Measurements from ENCODE around the gene G6PC1.
"Not testable (repeated sequence)": the region's sequence is repeated elsewhere in the genome, so short reads cannot be mapped to it uniquely, and the experiment has no call there.

Gene G6PC1

DNA sequence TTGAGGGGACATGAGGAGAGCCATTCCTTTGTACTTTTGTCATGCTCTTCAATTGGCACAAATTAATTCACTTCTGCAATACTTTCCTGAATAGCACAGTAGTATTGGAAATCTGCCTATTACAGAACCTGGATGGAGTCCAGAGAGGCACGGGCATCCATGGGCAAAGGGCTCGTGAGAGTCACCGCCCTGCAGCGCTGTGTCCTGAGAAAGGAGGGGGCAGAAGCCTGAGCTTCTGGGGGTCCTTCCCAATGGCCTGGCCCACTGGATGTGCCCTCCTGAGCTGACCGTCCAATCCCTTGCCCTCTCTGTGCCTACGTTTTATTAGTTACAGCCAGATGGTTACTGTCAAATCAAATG, 3.5 kb downstream of the G6PC1 start:
- DNase-seq, result no peak

DNA sequence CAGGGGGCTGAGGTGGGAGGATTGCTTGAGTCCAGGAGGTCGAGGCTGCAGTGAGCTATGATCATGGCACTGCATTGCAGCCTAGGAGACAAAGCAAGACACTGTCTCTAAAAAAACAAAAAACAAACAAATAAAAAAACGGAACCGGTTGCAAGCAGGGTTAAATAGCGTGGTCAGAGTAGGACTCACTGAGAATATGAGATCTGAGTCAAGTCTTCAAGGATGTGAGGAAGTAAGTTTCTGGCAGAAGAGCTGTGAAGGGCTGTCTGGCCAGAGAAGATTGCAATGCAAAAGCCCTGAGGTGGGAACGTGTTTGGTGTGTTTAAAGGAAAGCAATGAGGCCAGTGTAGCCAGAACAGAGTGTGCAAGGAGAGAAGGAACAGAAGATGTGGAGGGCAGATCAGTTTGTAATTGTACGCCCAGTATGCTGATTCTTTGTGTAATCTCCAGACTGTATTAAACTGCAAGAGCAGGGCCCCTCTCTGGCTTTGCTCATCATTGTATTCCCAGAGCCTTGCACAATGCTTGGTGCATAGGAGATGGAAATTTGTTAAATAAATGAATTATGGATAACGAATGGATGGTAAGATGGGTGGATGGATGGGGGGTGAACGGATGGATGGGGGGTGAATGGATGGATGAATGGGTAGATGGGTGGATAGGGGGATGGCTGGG, 6.3 kb downstream of the G6PC1 start:
- DNase-seq, result no peak

DNA sequence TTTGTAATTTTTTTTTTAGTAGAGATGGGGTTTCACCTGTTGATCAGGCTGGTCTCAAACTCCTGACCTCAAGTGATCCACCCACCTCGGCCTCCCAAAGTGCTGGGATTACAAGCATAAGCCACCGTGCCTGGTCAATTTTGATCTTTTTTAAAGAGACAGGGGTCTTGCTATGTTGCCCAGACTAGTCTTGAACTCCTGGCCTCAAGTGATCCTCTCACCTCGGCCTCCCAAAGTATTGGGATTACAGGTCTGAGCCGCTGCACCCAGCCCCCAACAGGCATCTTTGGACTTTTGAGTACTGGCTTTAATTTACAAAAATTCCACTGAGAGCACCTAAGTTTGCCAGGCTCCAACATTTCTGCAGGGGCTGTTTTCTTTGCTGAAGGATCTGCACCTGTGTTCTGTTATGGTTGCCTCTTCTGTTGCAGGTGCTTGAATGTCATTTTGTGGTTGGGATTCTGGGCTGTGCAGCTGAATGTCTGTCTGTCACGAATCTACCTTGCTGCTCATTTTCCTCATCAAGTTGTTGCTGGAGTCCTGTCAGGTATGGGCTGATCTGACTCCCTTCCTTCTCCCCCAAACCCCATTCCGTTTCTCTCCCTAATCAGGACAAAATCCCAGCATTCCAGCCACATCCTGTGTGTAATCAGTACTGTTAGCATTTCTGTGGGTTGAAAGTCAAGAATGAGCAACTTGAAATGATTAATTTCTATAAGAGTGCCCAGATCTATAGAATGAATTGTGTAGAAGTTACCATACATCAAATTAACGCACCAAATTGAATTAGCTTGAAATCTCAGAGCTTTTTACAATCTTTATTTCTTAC, 8.5 kb downstream of the G6PC1 start:
- peak; percentile 72 for DNase-seq

DNA sequence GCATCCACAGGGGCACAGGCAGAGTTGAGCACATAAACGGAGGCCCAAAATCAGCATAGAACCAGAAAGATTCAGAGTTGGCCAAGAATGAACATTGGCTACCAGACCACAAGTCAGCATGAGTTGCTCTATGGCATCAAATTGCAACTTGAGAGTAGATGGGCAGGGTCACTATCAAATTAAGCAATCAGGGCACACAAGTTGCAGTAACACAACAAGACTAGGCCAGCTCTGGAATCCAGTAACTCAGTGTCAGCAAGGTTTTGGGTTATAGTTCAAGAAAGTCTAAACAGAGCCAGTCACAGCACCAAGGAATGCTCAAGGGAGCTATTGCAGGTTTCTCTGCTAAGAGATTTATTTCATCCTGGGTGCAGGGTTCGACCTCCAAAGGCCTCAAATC, 12.9 kb downstream of the G6PC1 start:
- DNase-seq, result no peak

DNA sequence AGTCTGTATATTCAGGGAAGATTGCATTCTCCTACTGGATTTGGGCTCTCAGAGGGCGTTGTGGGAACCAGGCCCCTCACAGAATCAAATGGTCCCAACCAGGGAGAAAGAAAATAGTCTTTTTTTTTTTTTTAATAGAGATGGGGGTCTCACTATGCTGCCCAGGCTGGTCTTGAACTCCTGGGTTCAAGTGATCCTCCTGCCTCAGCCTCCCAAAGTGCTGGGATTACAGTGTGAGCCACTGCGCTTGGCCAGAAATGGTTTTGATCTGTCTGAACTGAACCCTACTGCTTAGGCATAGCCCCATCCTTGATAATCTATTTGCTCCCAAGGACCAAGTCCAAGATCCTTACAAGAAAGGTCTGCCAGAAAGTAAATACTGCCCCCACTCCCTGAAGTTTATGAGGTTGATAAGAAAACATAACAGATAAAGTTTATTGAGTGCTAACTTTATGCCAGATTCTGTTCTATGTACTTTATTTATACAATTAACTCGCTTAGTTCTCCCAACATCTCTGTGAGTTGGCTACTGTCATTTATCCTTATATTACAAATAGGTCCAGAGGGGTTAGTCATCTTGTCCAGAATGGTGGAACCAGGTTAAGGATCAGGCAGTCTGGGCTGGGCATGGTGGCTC, 13.5 kb downstream of the G6PC1 start:
- DNase-seq, result no peak

DNA sequence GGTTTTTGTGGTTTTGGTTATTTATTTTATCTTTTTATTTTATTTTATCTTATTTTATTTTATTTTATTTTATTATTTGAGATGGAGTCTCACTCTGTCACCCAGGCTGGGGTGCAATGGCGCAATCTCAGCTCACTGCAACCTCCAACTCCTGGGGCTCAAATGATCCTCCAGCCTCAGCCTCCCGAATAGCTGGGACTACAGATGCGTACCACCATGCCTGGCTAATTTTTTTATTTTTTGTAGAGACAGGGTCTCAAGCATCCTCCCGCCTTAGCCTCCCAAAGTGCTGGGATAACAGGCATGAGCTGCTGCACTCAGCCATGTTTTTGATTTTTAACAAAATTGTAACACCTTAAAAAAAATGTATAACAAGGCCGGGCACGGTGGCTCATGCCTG, 14.7 kb downstream of the G6PC1 start:
- DNase-seq, result not testable (repeated sequence)

DNA sequence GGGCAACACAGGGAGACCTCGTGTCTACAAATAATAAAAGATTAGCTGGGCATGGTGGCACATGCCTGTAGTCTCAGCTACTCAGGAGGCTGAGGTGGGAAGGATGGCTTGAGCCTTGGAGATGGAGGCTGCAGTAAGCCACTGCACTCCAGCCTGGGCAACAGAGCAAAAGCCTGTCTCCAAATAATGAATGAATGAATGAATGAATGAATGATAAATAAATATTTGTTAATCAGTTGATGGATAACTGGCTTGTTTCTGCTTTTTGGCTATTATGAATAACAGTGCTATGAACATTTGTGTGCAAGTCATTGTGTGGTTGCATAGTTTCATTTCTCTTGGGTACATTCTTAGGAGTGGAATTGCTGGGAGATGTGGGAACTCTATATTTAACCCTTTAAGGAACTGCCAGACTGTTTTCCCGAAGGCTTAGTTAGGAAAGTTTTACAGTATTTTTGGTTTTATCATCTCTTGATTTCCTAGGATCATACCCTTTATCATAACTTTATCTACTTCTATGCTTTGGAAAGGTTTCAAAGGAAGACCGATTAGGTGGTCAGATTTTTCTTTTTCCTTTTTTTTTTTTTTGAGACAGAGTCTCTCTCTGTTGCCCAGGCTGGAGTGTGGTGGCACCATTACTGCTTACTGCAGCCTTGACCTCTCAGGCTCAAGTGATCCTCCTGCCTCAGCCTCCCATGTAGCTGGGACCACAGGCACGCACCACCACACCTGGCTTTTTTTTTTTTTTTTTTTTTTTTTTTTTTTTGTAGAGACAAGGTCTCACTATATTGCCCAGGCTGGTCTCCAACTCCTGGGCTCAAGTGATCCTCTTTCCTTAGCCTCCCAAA, 16.0 kb downstream of the G6PC1 start:
- DNase-seq, result not testable (repeated sequence)

DNA sequence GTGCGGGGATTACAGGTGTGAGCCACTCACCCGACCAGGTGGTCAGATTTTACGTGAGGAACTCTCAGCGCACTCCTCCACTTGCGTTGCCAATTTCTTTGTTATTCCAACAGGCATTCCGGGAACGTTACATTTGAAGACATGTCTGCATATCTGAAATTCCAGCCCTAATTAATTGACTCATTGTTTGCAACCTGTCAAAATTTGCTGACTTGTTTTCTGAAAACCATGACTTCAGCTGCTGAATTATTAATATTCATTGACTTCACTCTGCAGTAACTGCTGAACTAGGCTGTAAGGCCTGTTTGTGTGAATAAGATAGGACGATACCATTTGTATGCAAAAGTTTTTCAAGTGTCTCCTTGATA, 16.6 kb downstream of the G6PC1 start:
- no peak for DNase-seq

DNA sequence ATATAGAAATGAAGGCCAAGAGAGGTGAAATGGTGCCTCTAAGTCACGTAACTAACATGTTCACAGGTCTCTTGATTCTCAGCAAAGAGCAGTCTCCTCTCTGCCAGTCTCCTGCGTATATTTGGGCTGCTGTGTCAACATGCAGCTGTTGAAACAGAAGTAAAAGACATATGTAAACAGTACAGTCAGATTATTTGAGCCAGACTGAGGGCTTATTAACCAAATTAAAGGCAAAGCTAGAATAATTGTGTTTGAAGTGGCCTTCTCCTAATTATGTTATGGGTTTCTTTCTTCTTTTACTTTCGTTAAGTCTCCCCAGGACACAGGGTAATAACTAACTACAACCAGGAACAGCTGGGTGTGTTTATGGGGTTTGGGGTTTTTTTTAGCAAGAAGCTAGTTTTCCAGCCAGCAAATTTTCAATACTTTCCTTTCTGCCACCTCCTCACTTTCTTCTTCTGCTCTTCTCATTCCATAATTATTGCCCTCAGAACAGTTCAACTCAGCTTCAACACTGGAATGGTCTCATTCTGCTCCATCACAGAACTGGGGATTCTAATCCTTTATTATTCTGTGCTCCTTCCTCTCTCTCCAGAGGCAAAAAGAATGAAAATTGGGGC, 18.4 kb downstream of the G6PC1 start:
- DNase-seq, result no peak

DNA sequence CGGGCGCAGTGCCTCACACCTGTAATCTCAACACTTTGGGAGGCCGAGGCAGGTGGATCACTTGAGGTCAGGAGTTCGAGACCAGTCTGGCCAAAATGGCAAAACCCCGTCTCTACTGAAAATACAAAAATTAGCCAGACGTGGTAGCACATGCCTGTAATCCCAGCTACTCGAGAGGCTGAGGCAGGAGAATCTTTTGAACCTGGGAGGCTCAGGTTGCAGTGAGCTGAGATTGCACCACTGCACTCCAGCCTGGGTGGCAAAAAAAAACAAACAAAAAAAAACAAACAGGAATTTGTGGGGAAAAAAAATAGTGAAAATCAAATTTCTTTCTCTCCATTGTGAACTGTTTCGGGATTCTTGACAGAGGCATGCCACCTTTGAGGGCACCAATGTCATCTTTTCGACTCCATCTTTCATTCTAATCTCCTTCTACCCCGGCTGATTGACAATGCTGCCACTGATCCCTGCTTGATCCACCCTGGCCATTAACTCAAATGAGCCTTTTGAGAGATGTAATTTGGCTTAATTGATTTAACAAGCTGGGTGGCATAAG, 19.0 kb downstream of the G6PC1 start:
- not testable (repeated sequence) for DNase-seq

DNA sequence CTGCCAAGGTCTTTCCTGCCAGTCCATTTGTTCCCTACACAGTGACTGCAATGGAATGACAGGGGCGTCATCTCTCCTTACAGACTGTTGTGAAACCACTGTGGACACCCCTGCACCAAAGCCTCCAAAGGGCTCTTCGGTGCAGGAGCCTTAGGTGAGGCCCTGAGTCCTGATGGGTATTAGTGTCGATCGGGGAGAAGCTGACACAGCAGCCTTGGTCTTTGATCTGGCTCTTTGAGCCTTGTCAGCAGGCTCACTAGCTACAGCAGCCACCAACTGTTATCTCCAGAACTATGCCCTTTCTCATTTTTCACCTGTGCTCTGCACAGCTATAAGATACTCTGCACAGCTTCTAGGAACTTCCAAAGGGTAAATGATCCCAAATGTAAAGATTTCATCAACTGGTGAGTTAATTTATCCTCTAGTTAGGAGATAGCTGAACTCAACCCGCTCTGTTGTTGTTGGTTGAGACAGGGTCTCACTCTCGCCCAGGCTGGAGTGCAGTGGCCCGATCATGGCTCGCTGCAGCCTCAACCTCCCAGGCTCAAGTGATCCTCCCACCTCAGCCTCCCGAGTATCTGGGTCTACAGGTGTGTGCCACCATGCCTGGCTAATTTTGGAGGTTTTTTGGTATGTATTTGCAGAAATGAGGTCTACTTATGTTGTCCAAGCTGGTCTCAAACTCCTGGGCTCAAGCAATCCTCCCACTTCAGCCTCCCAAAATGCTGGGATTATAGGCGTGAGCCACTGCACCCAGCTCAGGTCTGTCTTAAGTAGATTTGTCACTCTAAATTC, 19.7 kb downstream of the G6PC1 start:
- no peak for DNase-seq

DNA sequence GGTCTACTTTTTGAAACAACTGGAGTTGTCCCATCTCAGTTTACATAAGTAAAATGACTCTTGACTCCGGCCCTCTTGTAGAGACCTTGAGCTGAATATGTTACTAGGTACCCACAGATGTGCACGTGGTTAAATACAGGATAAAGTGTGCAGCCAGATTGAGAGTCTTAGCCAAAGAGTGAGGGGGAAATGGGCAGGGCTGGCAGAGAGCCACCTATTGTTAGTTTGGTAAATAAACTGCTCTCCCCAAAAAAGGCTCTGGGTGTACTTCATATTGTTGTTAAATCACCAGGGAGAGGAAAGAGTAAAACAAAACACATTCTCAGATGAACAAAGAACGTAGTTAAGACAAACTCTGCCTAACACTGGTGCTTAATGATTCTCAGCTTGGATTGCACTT, 20.3 kb downstream of the G6PC1 start:
- no peak for DNase-seq

DNA sequence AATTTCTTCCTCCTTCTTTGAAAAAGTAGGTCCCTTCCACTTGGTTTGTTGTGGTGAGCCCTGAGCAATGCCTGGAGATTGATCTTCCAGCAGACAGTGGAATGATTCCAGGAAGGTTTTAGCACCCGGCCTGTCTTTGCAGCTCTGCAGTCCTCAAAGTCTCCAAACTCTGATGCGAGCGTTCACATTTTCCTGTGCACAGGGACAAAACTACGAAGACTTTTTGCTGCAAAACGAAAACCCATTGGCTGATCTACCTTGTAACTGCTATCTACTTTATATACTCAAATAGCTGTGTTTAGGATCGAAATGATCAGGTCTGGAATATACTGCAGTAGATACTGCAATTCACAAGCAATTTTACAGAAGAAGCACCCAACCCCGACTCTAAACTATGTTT, 21.7 kb downstream of the G6PC1 start:
- DNase-seq, result no peak

DNA sequence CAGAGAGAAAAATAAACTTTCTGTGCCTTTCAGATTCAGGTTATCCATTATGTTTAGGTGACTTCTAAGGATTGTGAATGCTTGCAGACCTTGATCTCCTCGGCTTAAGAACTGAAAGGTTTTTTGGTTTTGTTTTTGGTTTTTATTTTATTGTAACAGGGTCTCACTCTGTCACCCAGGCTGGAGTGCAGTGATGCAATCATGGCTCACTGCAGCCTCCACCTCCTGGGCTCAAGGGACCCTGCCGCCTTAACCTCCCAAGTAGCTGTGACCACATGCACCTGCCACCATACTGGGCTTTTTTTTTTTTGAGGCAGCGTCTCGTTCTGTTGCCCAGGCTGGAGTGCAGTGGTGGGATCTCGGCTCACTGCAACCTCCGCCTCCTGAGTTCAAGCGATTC, 22.9 kb downstream of the G6PC1 start:
- DNase-seq, result not testable (repeated sequence)

DNA sequence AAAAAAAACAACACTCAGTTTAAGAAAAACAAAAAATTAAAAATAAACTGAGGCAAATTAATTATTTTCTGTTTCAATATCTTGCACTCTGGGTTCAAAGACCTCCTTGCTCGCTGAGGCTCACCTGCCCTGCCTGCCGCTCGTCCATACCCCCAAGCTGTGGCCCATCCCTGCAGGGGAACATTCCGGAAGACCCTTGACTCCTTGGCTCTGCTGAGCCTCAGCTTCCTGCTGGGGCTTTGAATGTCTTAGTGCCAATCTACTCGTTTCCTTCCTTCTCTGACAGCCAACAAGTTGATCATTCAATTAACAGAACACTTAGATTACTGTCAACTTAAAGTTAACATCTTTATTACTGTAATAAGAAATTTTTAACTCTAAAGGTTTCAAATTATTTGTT, 24.3 kb downstream of the G6PC1 start:
- DNase-seq, result no peak

DNA sequence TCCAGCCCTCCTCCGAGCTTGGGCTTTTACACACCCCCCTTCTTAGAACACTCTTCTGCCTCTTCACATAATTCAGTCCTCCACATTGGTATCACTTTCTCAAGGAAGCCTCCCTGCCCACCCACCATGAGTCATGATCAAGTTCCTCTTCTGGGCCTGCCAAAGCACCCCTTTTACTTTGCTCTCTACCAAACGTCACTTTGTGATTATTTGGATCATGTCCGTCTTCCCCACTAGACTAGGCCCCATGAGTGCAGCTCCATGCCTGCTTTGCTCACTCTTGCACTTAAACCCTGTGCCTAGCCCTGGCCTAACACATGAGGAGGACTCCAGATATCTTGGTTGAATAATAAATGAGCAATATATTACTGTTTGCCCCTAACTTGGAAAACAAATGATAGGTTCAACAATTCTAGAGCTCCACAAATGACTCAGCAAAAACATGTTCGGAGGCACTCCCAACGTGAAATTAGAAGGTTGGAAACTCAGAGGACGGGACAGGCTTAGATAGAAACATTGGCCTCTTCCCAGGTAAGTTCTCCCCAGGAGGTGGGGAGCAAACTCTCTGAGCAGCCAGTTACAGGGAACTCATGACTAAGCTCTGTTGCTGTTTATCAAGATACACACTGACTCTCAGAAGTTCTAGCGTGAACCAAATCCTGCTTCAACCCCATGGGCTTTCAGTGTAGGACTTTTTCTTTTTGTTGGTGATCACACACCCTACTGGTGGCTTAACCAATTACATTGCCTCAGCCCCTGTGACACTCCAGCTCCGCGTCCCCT, 28.3 kb downstream of the G6PC1 start:
- DNase-seq, result peak; percentile 93

DNA sequence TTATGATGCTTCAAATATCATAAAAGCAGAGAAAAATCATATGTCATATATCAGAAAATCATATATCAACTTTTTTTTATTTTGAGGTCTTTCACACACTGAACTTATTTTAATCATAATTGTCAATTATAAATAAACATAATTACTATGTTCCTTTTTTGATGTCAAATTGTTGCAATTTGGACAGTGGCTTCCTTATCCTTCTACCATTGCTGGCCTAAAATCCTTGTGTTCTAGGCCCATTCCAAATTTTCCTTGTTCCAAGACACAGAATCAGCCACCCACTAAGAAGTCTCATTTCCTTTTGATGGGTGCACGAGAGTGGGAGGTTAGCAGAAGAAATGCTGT, 28.9 kb downstream of the G6PC1 start:
- DNase-seq, result no peak

DNA sequence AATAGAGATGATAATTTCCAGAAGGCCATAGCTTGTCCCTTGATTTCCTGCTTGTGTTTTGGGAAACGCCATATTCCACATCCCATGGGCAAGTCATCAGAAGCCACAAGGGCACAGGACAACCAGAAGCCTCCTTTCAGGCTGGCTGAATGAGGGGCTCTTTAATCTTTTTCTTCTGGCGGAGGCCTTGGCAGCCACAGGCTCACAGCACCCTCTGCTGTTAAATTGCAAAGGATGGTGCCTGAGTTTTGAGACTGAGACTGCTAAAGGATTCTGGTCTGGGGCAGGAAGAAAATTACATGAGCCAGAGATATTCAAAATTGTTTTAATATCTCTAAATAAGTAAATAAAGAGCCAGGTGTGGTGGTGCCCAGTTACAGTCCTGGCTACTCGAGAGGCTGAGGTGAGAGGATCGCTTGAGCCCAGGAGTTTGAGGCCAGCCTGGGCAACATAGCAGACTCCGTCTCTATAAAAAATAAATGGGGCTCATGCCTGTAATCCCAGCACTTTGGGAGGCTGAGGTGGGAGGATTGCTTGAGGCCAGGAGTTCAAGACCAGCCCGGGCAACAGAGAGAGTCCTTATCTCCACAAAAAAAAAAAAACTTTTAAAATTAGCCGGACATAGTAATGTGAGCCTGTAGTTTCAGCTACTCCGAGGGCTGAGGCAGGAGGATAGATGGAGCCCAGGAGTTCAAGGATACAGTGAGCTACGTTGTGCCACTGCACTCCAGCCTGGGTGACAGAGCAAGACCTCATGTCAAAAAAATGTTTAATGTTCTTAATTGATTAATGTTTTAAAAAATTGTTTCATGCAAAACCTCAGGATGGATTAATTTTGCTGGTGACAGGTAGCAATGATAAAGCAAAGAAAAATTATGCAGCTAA, 37.4 kb downstream of the G6PC1 start:
- DNase-seq, result peak; percentile 37

DNA sequence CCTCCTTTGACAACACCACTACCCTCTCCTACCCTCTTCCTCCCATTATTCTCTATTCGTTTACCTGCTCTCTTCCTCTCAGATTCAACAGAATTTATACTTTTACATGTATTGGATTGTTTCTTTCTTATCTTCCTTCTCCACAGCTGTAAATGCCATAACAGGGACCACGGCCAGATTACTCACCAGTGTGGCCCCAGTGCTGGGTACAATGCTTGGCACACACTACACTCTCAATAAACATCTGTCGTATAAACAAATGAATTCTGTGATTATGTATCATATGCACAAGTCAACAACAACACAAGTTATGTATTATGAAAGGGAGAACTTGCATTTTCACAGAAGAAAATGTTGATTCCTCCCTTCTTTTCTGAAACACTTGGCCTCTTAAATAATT, 43.6 kb downstream of the G6PC1 start:
- no peak for DNase-seq

DNA sequence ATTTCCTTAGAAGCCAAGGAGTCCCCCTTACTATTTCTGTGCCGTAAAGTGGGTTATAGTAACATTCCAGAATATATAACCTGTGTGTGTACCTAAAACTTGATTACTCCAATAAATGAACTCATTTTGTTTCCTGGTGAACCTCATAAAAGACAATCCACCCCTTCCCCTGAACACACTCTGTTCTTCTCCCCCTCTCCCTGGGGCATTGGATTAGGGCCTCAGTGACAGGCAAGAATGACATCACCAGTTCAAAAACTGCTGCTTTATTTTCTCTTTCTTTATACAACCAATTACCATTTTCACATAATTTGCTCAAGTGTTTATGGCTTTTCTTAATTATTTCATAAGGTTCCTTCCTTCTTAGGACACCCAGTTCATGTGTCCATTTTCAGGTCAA, 46.2 kb downstream of the G6PC1 start:
- DNase-seq, result no peak

Data from NCI-H226 (cell line).